K562 (cell line): ENCODE measurements around the gene POLN. TPM values are rescaled to one million over a fixed set of nuclear protein-coding genes. Genes with fewer than 3 reads are reported as not detected.
A peak's percentile ranks its signal among the peaks of the same experiment; 100 is the strongest.

ENCODE experiments used
- ATAC-seq: fragments of 200-7000 bp; cut with Tn5 transposase; 3 replicates; pipeline ENCODE4 v1.9.1; 2020; ENCODE audit warnings: moderate library complexity
- BruUV-seq: library from RNA; stranded (reverse); fragments of 400-500 nt; replicated peaks from 2 replicates; lab custom pipeline; 2021; lab: Mats Ljungman, UMichigan
- CTCF ChIA-PET: fragments of 300-600 bp; formaldehyde crosslinking; extraction: SDS; loops from one replicate; lab custom pipeline; 2021; ENCODE audit warnings: low intra/inter-chr PET ratio; lab: Yijun Ruan, JAX
- POLR2A ChIA-PET: fragments of 300-600, 350-650 bp; sonication (Branson Sonifier 250); formaldehyde crosslinking; extraction: SDS; loops from one replicate; lab custom pipeline; 2021; ENCODE audit warnings: antibody characterized with exemption, inconsistent platforms; lab: Yijun Ruan, JAX
- DNase-seq, 4 experiments: peaks; one replicate each; pipeline versions ENCODE4 v3.0.0 to v3.0.0-alpha.2; 2011 to 2018; ENCODE audit warnings: low spot score in 3 of 4, mixed read lengths in 3 of 4; ENCODE audit errors: extremely low read depth in 1 of 4
- FAIRE-seq: peaks from 2 replicates; lab custom pipeline; 2011; peaks lifted over from hg19 to GRCh38; lab: Jason Lieb, UNC
- H2AFZ ChIP-seq: 2 replicates; pipeline ENCODE4 v1.6.0; 2011; ENCODE audit warnings: low read depth, low read length, control low read depth, inconsistent platforms
- H3K27ac ChIP-seq: fragments of 200-600 bp; 3 replicates; pipeline ENCODE4 v1.8.0; 2011; ENCODE audit warnings: low read depth, mild to moderate bottlenecking, control low read depth, inconsistent platforms, low read length, moderate library complexity, mixed read lengths; ENCODE audit errors: extremely low read depth
- H3K27me3 ChIP-seq, 2 experiments: fragments of 300-600 bp in 1 of 2; 2 replicates in 1 of 2; 3 replicates in 1 of 2; pipeline versions ENCODE4 v1.6.0 to v1.8.0; 2011; ENCODE audit warnings: inconsistent platforms in 2 of 2, low read length in 2 of 2, mild to moderate bottlenecking in 1 of 2, mixed read lengths in 1 of 2, moderate library complexity in 1 of 2; ENCODE audit not compliant: control insufficient read depth in 2 of 2, insufficient read depth in 2 of 2
- H3K36me3 ChIP-seq: fragments of 300-600 bp; 3 replicates; pipeline ENCODE4 v1.8.0; 2011; ENCODE audit warnings: mild to moderate bottlenecking, low read length, inconsistent platforms; ENCODE audit not compliant: control insufficient read depth, insufficient read depth
- H3K4me1 ChIP-seq, 2 experiments: fragments of 200-600 bp in 1 of 2; replicated peaks in 1 of 2; 2 replicates in 1 of 2; 3 replicates in 1 of 2; pipeline versions ENCODE4 v1.5.1 to v1.8.0; 2011; ENCODE audit warnings: inconsistent platforms in 2 of 2, low read length in 2 of 2, mild to moderate bottlenecking in 1 of 2, mixed read lengths in 1 of 2, moderate library complexity in 1 of 2; ENCODE audit not compliant: control insufficient read depth in 2 of 2, insufficient read depth in 2 of 2
- H3K4me2 ChIP-seq: 2 replicates; pipeline ENCODE4 v1.6.1; 2011; ENCODE audit warnings: low read length, control low read depth, inconsistent platforms, mixed read lengths; ENCODE audit not compliant: insufficient read depth
- H3K4me3 ChIP-seq: fragments of 200-600 bp; sonication (generic), shearing (Covaris generic); 2 replicates; pipeline ENCODE4 v1.5.1; 2016; ENCODE audit warnings: control low read depth, inconsistent platforms
- H3K79me2 ChIP-seq: fragments of 200-600 bp; 3 replicates; pipeline ENCODE4 v1.8.0; 2011; ENCODE audit warnings: low read length, inconsistent platforms; ENCODE audit not compliant: control insufficient read depth, insufficient read depth
- H3K9ac ChIP-seq, 2 experiments: 2 replicates each; pipeline versions ENCODE4 v1.6.0 to v1.6.1; 2011; ENCODE audit warnings: low read depth in 2 of 2, low read length in 2 of 2, control low read depth in 1 of 2, inconsistent platforms in 1 of 2, mild to moderate bottlenecking in 1 of 2, mixed read lengths in 1 of 2; ENCODE audit not compliant: insufficient read depth in 1 of 2
- H3K9me1 ChIP-seq: one replicate; pipeline ENCODE4 v1.6.0; 2011; ENCODE audit warnings: inconsistent platforms, mild to moderate bottlenecking, low read length, moderate library complexity; ENCODE audit not compliant: control insufficient read depth, insufficient read depth
- H3K9me3 ChIP-seq: replicated peaks from 2 replicates; pipeline ENCODE4 v1.5.1; 2011; ENCODE audit warnings: low read depth, low read length, inconsistent platforms; ENCODE audit not compliant: control insufficient read depth, insufficient read depth
- H4K20me1 ChIP-seq: replicated peaks from 2 replicates; pipeline ENCODE4 v1.6.1; 2011; ENCODE audit warnings: low read length, inconsistent platforms, mixed read lengths; ENCODE audit not compliant: control insufficient read depth, insufficient read depth
- DPF2 ChIP-seq: fragments of 450-650 bp; IDR thresholded peaks from 2 replicates; pipeline ENCODE4 v1.6.1; 2016
- GABPB1 ChIP-seq: sonication (generic); formaldehyde crosslinking; IDR thresholded peaks from 2 replicates; pipeline ENCODE4 v1.8.0; 2022; ENCODE audit warnings: mild to moderate bottlenecking, missing genetic modification reagents
- MED1 ChIP-seq: sonication (generic); formaldehyde crosslinking; IDR thresholded peaks from 2 replicates; pipeline ENCODE4 v1.8.1; 2023; ENCODE audit warnings: missing genetic modification reagents, borderline replicate concordance
- MTA1 ChIP-seq: fragments of 450-650 bp; IDR thresholded peaks from 2 replicates; pipeline ENCODE4 v1.6.1; 2017; ENCODE audit warnings: borderline replicate concordance
- NR2C2 ChIP-seq, 2 experiments: fragments of 200-800 bp in 1 of 2; sonication (Bioruptor generic) in 1 of 2; sonication (generic) in 1 of 2; formaldehyde crosslinking in 1 of 2; IDR thresholded peaks; 2 replicates each; pipeline versions ENCODE4 v1.6.1 to v1.8.0; 2016 to 2022; ENCODE audit warnings: mild to moderate bottlenecking in 1 of 2, missing compliant biosample characterization in 1 of 2, missing genetic modification characterization in 1 of 2, missing genetic modification reagents in 1 of 2
- NR4A1 ChIP-seq, 2 experiments: fragments of 250-450 bp in 1 of 2; fragments of 450-650 bp in 1 of 2; sonication (Bioruptor Pico) in 1 of 2; IDR thresholded peaks; 2 replicates each; pipeline versions ENCODE4 v1.4.0 to v1.6.1; 2016 to 2020; ENCODE audit warnings: mild to moderate bottlenecking in 2 of 2, missing compliant biosample characterization in 1 of 2, missing genetic modification characterization in 1 of 2, moderate library complexity in 1 of 2
- PHF8 ChIP-seq: fragments of 200-600 bp; sonication (generic); IDR thresholded peaks from 2 replicates; pipeline ENCODE4 v1.6.1; 2012; ENCODE audit warnings: mixed run types, mild to moderate bottlenecking, inconsistent platforms, low read length, moderate library complexity, borderline replicate concordance
- PTRF ChIP-seq: fragments of 450-650 bp; IDR thresholded peaks from 2 replicates; pipeline ENCODE4 v1.6.1; 2016; ENCODE audit warnings: mild to moderate bottlenecking, missing genetic modification characterization, missing compliant biosample characterization
- SRSF3 ChIP-seq: fragments of 200-400 bp; formaldehyde crosslinking; IDR thresholded peaks from 2 replicates; pipeline ENCODE4 v1.6.1; 2016; ENCODE audit warnings: mild to moderate bottlenecking, low read length, moderate library complexity; ENCODE audit not compliant: insufficient read depth
- TEAD2 ChIP-seq: fragments of 450-650 bp; IDR thresholded peaks from 2 replicates; pipeline ENCODE4 v1.6.1; 2016; ENCODE audit warnings: missing genetic modification characterization, control low read depth, missing compliant biosample characterization
- ZBTB7A ChIP-seq: IDR thresholded peaks from 2 replicates; pipeline ENCODE4 v1.6.1; 2011; ENCODE audit warnings: low read depth, mild to moderate bottlenecking, low read length, moderate library complexity, borderline replicate concordance; ENCODE audit not compliant: control insufficient read depth
- ZNF583 ChIP-seq: fragments of 250-450 bp; sonication (Bioruptor Pico); IDR thresholded peaks from 2 replicates; pipeline ENCODE4 v1.4.0; 2020
- WGBS: fragments of 100-300 bp; shearing (Covaris generic); methylation state at CpG from one replicate; pipeline ENCODE4 v1.1.6; 2016; ENCODE audit warnings: low coverage, mixed read lengths; ENCODE audit not compliant: insufficient coverage; ENCODE audit errors: missing lambda C conversion rate; 5-methylcytosine and 5-hydroxymethylcytosine counted together
- in situ Hi-C: fragments of 300-500 bp; cut with MboI; formaldehyde crosslinking; loops from 4 replicates; pipeline ENCODE4 v1.15.0; 2018; ENCODE audit warnings: inconsistent platforms, mixed read lengths
- intact Hi-C: fragments of 100-400 bp; cut with micrococcal nuclease; formaldehyde crosslinking; loops from 2 replicates; pipeline ENCODE4 v1.14.2; 2022
- polyA plus RNA-seq, 8 experiments: library from polyadenylated mRNA; depleted of rRNA in 4 of 8; stranded (reverse) in 5 of 8; unstranded in 3 of 8; fragments of >200 nt; fragmentation: Nextera tagmentation in 2 of 8; fragmentation: Illumina TruSeq in 1 of 8; extraction: Ambion mirVana in 2 of 8; extraction: Trizol in 1 of 8; gene quantifications; 2 replicates each; pipeline versions ENCODE4 v1.2.1 to v1.2.3, GENCODE V29; 2011 to 2014; ENCODE audit warnings: inconsistent platforms in 1 of 8, missing spikeins in 1 of 8
- total RNA-seq, 7 experiments: library from RNA; depleted of rRNA in 6 of 7; stranded (reverse); fragments of >200 nt in 6 of 7; fragmentation: Illumina TruSeq in 2 of 7; extraction: Trizol in 2 of 7; gene quantifications; 2 replicates each; pipeline versions ENCODE4 v1.2.1 to v1.2.3, GENCODE V29; 2011 to 2021; ENCODE audit warnings: low replicate concordance in 1 of 7
- TF ChIP-seq, protein P1 (sequence below): sonication (generic); formaldehyde crosslinking; IDR thresholded peaks from 2 replicates; pipeline ENCODE4 v1.8.1; 2023; ENCODE audit warnings: mild to moderate bottlenecking, missing genetic modification reagents
- TF ChIP-seq, protein P2 (sequence below): fragments of 250-450 bp; sonication (Bioruptor Pico); IDR thresholded peaks from 2 replicates; pipeline ENCODE4 v1.9.0; 2021; ENCODE audit warnings: mild to moderate bottlenecking
- TF ChIP-seq, protein P3 (sequence below), 2 experiments: IDR thresholded peaks; 2 replicates each; pipeline ENCODE4 v1.6.1; 2011; ENCODE audit warnings: borderline replicate concordance in 1 of 2, control low read depth in 1 of 2, low read depth in 1 of 2, low read length in 1 of 2, mild to moderate bottlenecking in 1 of 2, mixed read lengths in 1 of 2, moderate library complexity in 1 of 2; ENCODE audit not compliant: insufficient read depth in 1 of 2, insufficient read length in 1 of 2, poor library complexity in 1 of 2, severe bottlenecking in 1 of 2; ENCODE audit errors: extremely low read depth in 1 of 2

Gene POLN
- total and polyA plus RNA-seq, 9 of the 15 experiments (the other 6 are each of a cell fraction or from before 2014, with no cell fraction given) = 0.08 to 0.91 (median 0.32) TPM

DNA sequence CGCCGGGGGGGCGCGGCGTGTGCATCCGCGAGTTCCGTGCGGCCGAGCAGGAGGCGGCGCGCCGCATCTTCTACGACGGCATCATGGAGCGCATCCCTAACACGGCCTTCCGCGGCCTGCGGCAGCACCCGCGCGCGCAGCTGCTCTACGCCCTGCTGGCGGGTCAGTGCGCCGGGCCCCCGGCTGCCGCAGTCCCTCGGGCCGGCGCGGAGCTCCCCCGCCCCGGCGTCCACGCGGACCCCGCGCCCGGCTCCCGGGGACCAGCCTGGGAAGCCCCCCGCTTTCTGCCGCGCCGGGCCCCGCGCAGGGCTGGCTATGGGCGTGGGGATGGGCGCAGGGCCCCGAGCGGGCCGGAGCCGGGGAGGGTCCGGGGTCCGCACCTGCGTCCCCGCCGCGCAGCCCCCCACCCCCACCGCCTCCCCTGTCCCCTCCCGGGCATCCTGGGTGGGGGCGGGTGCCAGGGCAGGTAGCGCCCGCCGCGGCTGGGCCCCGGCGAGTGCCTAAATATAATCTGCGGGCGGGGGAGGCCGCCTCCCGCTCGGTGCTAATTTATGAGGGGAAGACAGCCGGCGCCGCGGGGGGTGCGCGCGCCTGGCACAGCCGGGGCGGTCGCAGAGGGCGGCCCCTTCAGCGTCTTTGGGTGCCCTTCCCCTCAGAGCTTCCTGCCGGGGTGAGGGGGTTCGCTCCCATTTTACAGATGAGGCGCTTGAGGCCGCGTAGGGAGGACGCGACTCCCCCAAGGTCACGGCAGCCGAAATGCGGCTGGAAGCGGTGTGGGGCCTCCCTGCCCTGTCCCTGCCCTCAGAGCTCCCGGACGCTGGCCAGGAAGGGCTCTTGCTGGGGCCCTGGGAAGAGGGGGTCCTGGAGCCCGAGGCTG, 182.0 kb downstream of the POLN start:
- Histone ChIP-seq H4K20me1 (no peaks in the 10 kb centered on the region), H3K4me1 (peaks cover 2 to 62% of the 10 kb centered on the region in 2 experiments; a peak in 3 of 5 replicates), H2AFZ (peak overlapping the region; percentile 51; the same call in 1 of the 2 replicates), H3K36me3 (peaks cover 3% of the 10 kb centered on the region; the same call in 1 of the 3 replicates), H3K9ac (peak overlapping the region in 1 of 2 experiments; percentile 87; a peak in 2 of 4 replicates), H3K4me2 (peak overlapping the region; percentile 25; the same call in 1 of the 2 replicates), H3K4me3 (peak overlapping the region; percentile 25; the same call in 1 of the 2 replicates), H3K27me3 (no peaks in the 10 kb centered on the region), H3K9me3 (no peaks in the 10 kb centered on the region), H3K27ac (no peak overlapping the region), H3K9me1 (no peaks in the 10 kb centered on the region), H3K79me2 (no peaks in the 10 kb centered on the region)
- intact Hi-C loops (no loop called here), in situ Hi-C loops (no loop called here)
- FAIRE-seq = no peak
- POLR2A ChIA-PET = interaction anchor here (0.9 to 1.1 kb wide), 2 partner anchors 12 to 13 kb away, joined by 3 read pairs; no protein-coding TSS in a partner anchor
- ATAC-seq = peak; percentile 41
- no TSS peak for BruUV-seq
- WGBS = 20% methylated on average over 28 of the region's 102 CpGs
- DNase-seq = peak in 2 of 4 experiments; percentile 40 to 59
- CTCF ChIA-PET = no interaction called here
- TF ChIP-seq ZNF583 (CRISPR knock-in tag) = no peak
- TF ChIP-seq NR4A1 (CRISPR knock-in tag; IDR thresholded peaks at IDR 0.05) = no peak
- no peak for TF ChIP-seq NR4A1 (tag; IDR thresholded peaks at IDR 0.05)
- no peak for TF ChIP-seq MTA1
- TF ChIP-seq, protein P1, sequence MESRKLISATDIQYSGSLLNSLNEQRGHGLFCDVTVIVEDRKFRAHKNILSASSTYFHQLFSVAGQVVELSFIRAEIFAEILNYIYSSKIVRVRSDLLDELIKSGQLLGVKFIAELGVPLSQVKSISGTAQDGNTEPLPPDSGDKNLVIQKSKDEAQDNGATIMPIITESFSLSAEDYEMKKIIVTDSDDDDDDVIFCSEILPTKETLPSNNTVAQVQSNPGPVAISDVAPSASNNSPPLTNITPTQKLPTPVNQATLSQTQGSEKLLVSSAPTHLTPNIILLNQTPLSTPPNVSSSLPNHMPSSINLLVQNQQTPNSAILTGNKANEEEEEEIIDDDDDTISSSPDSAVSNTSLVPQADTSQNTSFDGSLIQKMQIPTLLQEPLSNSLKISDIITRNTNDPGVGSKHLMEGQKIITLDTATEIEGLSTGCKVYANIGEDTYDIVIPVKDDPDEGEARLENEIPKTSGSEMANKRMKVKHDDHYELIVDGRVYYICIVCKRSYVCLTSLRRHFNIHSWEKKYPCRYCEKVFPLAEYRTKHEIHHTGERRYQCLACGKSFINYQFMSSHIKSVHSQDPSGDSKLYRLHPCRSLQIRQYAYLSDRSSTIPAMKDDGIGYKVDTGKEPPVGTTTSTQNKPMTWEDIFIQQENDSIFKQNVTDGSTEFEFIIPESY = 0 out of 2 replicates have a peak, but pooled peaks have one; percentile 19
- TF ChIP-seq SRSF3 = no peak
- TF ChIP-seq PHF8 = peak; percentile 27; the same call in 1 of the 2 replicates
- no peak for TF ChIP-seq GABPB1 (CRISPR knock-in tag)
- TF ChIP-seq NR2C2 (CRISPR knock-in tag; IDR thresholded peaks at IDR 0.05) = no peak
- TF ChIP-seq NR2C2 (tag; IDR thresholded peaks at IDR 0.05) = no peak
- no peak for TF ChIP-seq DPF2
- no peak for TF ChIP-seq PTRF (tag)
- TF ChIP-seq, protein P2, sequence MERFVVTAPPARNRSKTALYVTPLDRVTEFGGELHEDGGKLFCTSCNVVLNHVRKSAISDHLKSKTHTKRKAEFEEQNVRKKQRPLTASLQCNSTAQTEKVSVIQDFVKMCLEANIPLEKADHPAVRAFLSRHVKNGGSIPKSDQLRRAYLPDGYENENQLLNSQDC (CRISPR knock-in tag) = no peak
- TF ChIP-seq, protein P3, sequence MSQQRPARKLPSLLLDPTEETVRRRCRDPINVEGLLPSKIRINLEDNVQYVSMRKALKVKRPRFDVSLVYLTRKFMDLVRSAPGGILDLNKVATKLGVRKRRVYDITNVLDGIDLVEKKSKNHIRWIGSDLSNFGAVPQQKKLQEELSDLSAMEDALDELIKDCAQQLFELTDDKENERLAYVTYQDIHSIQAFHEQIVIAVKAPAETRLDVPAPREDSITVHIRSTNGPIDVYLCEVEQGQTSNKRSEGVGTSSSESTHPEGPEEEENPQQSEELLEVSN (IDR thresholded peaks at IDR 0.05; ENCODE audit: borderline replicate concordance in 1 of 2, extremely low read depth in 1 of 2, insufficient read depth in 1 of 2, insufficient read length in 1 of 2, low read depth in 1 of 2, low read length in 1 of 2, poor library complexity in 1 of 2, severe bottlenecking in 1 of 2) = peak in 1 of 2 experiments; percentile 15
- peak; percentile 44; the same call in 1 of the 2 replicates for TF ChIP-seq ZBTB7A
- TF ChIP-seq TEAD2 (tag) = no peak
- TF ChIP-seq MED1 (CRISPR knock-in tag) = no peak
